HepG2 (cell line): ENCODE measurements around the gene CHTF8. TPM values are rescaled to one million over a fixed set of nuclear protein-coding genes. Genes with fewer than 3 reads are reported as not detected.

Experiments
- AKAP8 ChIP-seq: sonication (generic); formaldehyde crosslinking; IDR thresholded peaks from 2 replicates; pipeline ENCODE4 v1.5.1; 2020; ENCODE audit warnings: mild to moderate bottlenecking, missing genetic modification reagents
- CENPT ChIP-seq: sonication (generic); formaldehyde crosslinking; IDR thresholded peaks from 2 replicates; pipeline ENCODE4 v1.8.0; 2022; ENCODE audit warnings: low read depth, mild to moderate bottlenecking, moderate library complexity, missing genetic modification reagents
- HES4 ChIP-seq: sonication (generic); formaldehyde crosslinking; IDR thresholded peaks from 2 replicates; pipeline ENCODE4 v1.9.0; 2021; ENCODE audit warnings: mild to moderate bottlenecking, missing genetic modification reagents, borderline replicate concordance
- KDM5A ChIP-seq: fragments of 200-600 bp; sonication (generic); IDR thresholded peaks from 2 replicates; pipeline ENCODE4 v1.7.0; 2018; ENCODE audit warnings: antibody characterized with exemption, mild to moderate bottlenecking, low read length, borderline replicate concordance
- NR2C2 ChIP-seq: sonication (generic); formaldehyde crosslinking; IDR thresholded peaks from 2 replicates; pipeline ENCODE4 v1.4.0; 2020; ENCODE audit warnings: missing genetic modification reagents, mild to moderate bottlenecking, moderate library complexity, borderline replicate concordance
- PHF8 ChIP-seq: sonication (generic); formaldehyde crosslinking; IDR thresholded peaks from 2 replicates; pipeline ENCODE4 v1.5.0; 2020; ENCODE audit warnings: missing genetic modification reagents
- TSC22D2 ChIP-seq: sonication (generic); formaldehyde crosslinking; IDR thresholded peaks from 2 replicates; pipeline ENCODE4 v1.5.1; 2020; ENCODE audit warnings: missing genetic modification reagents, mild to moderate bottlenecking, borderline replicate concordance
- ZBTB1 ChIP-seq: sonication (generic); formaldehyde crosslinking; IDR thresholded peaks from 2 replicates; pipeline ENCODE4 v1.4.0; 2020; ENCODE audit warnings: missing genetic modification reagents, borderline replicate concordance
- ZFP37 ChIP-seq: sonication (generic); formaldehyde crosslinking; IDR thresholded peaks from 2 replicates; pipeline ENCODE4 v1.4.0; 2020; ENCODE audit warnings: missing genetic modification reagents, borderline replicate concordance
- ZNF503 ChIP-seq: sonication (generic); formaldehyde crosslinking; IDR thresholded peaks from 2 replicates; pipeline ENCODE4 v1.4.0; 2020; ENCODE audit warnings: missing genetic modification reagents
- ZNF589 ChIP-seq: sonication (generic); formaldehyde crosslinking; conservative IDR thresholded peaks from 2 replicates; pipeline ENCODE4 v1.8.0; 2022; ENCODE audit warnings: mild to moderate bottlenecking, moderate library complexity, missing genetic modification reagents
- ZNF597 ChIP-seq: sonication (generic); formaldehyde crosslinking; IDR thresholded peaks from 2 replicates; pipeline ENCODE4 v1.5.0; 2020; ENCODE audit warnings: missing genetic modification reagents
- ZSCAN31 ChIP-seq: sonication (generic); formaldehyde crosslinking; IDR thresholded peaks from 2 replicates; pipeline ENCODE4 v1.5.0; 2020; ENCODE audit warnings: low read depth, mild to moderate bottlenecking, missing genetic modification reagents
- polyA plus RNA-seq, 8 experiments: library from polyadenylated mRNA; depleted of rRNA in 3 of 8; stranded (reverse) in 7 of 8; unstranded in 1 of 8; fragments of >200 nt; fragmentation: Illumina TruSeq in 4 of 8; extraction: Trizol in 4 of 8; gene quantifications; 2 replicates each; pipeline versions ENCODE4 v1.2.1 to v1.2.3, GENCODE V29; 2011 to 2016; ENCODE audit warnings: low read depth in 4 of 8, missing spikeins in 1 of 8, mixed read lengths in 1 of 8; ENCODE audit not compliant: insufficient read depth in 1 of 8
- total RNA-seq, 5 experiments: library from RNA; depleted of rRNA; stranded (reverse); fragments of >200 nt; fragmentation: Illumina TruSeq; extraction: Trizol; gene quantifications; 2 replicates each; pipeline ENCODE4 v1.2.3, GENCODE V29; 2016; ENCODE audit warnings: low read depth in 1 of 5
- TF ChIP-seq, protein P1 (sequence below), 2 experiments: fragments of 450-650 bp in 1 of 2; sonication (generic) in 1 of 2; formaldehyde crosslinking; IDR thresholded peaks; 2 replicates each; pipeline versions ENCODE4 v1.5.0 to v1.8.0; 2020 to 2022; ENCODE audit warnings: mild to moderate bottlenecking in 1 of 2, missing genetic modification reagents in 1 of 2
- TF ChIP-seq, protein P2 (sequence below): sonication (generic); formaldehyde crosslinking; IDR thresholded peaks from 2 replicates; pipeline ENCODE4 v1.5.1; 2020; ENCODE audit warnings: mild to moderate bottlenecking, missing genetic modification reagents, moderate library complexity
- TF ChIP-seq, protein P3 (sequence below): sonication (generic); formaldehyde crosslinking; IDR thresholded peaks from 2 replicates; pipeline ENCODE4 v1.5.1; 2020; ENCODE audit warnings: missing genetic modification reagents, mild to moderate bottlenecking, borderline replicate concordance

The CHTF8 gene
- total and polyA plus RNA-seq, 2 of the 13 experiments (the other 11 are each of a cell fraction or from before 2014, with no cell fraction given) = 37.2 to 67.5 TPM

DNA sequence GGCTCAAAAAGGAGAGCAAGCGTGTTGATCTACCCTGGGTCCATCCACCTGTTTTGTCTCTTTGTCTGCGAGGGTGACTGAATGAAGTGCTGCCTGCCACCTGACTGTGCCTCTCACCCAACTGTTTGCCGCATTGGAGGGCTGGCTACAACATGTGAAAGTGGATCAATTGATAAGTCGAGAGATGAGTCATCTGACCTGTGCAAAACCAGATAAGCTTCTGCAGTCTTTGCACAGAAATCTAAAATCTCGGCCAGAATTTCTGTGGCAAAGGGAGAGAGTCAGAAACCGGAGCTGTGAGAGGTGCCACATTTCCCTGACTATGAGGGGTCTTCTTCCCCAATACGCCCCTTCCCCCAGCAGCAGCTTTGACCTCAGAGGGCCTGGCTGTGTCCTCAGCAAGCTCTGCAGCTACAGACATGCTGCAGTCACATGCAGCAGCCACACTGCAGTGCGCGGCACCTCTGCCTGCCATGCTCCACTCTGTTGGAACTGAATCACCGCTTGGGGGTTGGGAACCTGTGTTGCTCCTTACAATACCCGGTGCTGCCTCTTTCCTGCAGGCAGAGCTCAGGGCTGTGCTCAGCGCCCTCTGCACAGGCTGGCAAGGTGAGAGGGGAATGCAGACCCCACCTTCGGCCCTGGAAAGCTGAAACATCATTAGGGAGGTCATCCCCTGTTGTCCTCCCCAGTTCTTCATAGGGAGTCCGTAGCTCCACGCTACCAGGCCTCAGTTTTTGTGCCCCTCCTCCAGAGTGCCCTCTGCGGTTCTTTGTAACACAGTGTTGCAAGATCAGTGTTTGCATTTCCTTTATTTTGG lies 43.1 kb downstream of the CHTF8 start (continued):
- peak; percentile 38; the same call in 1 of the 2 replicates for TF ChIP-seq PHF8 (CRISPR knock-in tag)
- TF ChIP-seq, protein P1, sequence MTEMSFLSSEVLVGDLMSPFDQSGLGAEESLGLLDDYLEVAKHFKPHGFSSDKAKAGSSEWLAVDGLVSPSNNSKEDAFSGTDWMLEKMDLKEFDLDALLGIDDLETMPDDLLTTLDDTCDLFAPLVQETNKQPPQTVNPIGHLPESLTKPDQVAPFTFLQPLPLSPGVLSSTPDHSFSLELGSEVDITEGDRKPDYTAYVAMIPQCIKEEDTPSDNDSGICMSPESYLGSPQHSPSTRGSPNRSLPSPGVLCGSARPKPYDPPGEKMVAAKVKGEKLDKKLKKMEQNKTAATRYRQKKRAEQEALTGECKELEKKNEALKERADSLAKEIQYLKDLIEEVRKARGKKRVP (CRISPR knock-in tag; IDR thresholded peaks at IDR 0.05) = peak in 1 of 2 experiments; percentile 23; a peak in 1 of 4 replicates
- 0 out of 2 replicates have a peak, but pooled peaks have one; percentile 32 for TF ChIP-seq TSC22D2 (CRISPR knock-in tag)
- no peak for TF ChIP-seq ZFP37 (CRISPR knock-in tag)
- TF ChIP-seq ZNF503 (CRISPR knock-in tag) = no peak
- no peak for TF ChIP-seq ZNF597
- no peak for TF ChIP-seq CENPT (CRISPR knock-in tag)
- TF ChIP-seq, protein P2, sequence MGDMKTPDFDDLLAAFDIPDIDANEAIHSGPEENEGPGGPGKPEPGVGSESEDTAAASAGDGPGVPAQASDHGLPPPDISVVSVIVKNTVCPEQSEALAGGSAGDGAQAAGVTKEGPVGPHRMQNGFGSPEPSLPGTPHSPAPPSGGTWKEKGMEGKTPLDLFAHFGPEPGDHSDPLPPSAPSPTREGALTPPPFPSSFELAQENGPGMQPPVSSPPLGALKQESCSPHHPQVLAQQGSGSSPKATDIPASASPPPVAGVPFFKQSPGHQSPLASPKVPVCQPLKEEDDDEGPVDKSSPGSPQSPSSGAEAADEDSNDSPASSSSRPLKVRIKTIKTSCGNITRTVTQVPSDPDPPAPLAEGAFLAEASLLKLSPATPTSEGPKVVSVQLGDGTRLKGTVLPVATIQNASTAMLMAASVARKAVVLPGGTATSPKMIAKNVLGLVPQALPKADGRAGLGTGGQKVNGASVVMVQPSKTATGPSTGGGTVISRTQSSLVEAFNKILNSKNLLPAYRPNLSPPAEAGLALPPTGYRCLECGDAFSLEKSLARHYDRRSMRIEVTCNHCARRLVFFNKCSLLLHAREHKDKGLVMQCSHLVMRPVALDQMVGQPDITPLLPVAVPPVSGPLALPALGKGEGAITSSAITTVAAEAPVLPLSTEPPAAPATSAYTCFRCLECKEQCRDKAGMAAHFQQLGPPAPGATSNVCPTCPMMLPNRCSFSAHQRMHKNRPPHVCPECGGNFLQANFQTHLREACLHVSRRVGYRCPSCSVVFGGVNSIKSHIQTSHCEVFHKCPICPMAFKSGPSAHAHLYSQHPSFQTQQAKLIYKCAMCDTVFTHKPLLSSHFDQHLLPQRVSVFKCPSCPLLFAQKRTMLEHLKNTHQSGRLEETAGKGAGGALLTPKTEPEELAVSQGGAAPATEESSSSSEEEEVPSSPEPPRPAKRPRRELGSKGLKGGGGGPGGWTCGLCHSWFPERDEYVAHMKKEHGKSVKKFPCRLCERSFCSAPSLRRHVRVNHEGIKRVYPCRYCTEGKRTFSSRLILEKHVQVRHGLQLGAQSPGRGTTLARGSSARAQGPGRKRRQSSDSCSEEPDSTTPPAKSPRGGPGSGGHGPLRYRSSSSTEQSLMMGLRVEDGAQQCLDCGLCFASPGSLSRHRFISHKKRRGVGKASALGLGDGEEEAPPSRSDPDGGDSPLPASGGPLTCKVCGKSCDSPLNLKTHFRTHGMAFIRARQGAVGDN = peak; percentile 94
- TF ChIP-seq NR2C2 = no peak
- TF ChIP-seq ZSCAN31 = no peak
- TF ChIP-seq, protein P3, sequence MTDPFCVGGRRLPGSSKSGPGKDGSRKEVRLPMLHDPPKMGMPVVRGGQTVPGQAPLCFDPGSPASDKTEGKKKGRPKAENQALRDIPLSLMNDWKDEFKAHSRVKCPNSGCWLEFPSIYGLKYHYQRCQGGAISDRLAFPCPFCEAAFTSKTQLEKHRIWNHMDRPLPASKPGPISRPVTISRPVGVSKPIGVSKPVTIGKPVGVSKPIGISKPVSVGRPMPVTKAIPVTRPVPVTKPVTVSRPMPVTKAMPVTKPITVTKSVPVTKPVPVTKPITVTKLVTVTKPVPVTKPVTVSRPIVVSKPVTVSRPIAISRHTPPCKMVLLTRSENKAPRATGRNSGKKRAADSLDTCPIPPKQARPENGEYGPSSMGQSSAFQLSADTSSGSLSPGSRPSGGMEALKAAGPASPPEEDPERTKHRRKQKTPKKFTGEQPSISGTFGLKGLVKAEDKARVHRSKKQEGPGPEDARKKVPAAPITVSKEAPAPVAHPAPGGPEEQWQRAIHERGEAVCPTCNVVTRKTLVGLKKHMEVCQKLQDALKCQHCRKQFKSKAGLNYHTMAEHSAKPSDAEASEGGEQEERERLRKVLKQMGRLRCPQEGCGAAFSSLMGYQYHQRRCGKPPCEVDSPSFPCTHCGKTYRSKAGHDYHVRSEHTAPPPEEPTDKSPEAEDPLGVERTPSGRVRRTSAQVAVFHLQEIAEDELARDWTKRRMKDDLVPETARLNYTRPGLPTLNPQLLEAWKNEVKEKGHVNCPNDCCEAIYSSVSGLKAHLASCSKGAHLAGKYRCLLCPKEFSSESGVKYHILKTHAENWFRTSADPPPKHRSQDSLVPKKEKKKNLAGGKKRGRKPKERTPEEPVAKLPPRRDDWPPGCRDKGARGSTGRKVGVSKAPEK (CRISPR knock-in tag) = peak; percentile 42; the same call in 1 of the 2 replicates
- 0 out of 2 replicates have a peak, but pooled peaks have one; percentile 15 for TF ChIP-seq ZNF589 (CRISPR knock-in tag)
- no peak for TF ChIP-seq KDM5A
- no peak for TF ChIP-seq HES4 (CRISPR knock-in tag)
- TF ChIP-seq AKAP8 (CRISPR knock-in tag) = peak; percentile 77; the same call in 1 of the 2 replicates
- TF ChIP-seq ZBTB1 (CRISPR knock-in tag) = no peak
